Type B pancreatic cell (in vitro differentiated cells): ENCODE measurements around the gene NES. TPM values are rescaled to one million over a fixed set of nuclear protein-coding genes. Genes with fewer than 3 reads are reported as not detected.

Source experiments
- DNase-seq: peaks from one replicate; pipeline ENCODE4 v3.0.0; 2021; ENCODE audit warnings: mixed read lengths; ENCODE audit not compliant: unreplicated experiment; ENCODE audit errors: extremely low spot score
- H3K27ac Mint-ChIP-seq: 2 replicates; pipeline ENCODE4 v1.8.0; 2021; ENCODE audit warnings: mild to moderate bottlenecking, mixed read lengths
- H3K27me3 Mint-ChIP-seq: 2 replicates; pipeline ENCODE4 v1.8.0; 2021; ENCODE audit warnings: mixed read lengths
- H3K36me3 Mint-ChIP-seq: 2 replicates; pipeline ENCODE4 v1.8.0; 2021; ENCODE audit warnings: mixed read lengths
- H3K4me1 Mint-ChIP-seq: one replicate; pipeline ENCODE4 v1.8.0; 2021; ENCODE audit warnings: mixed read lengths; ENCODE audit not compliant: unreplicated experiment
- H3K4me3 Mint-ChIP-seq: 2 replicates; pipeline ENCODE4 v1.8.0; 2021; ENCODE audit warnings: mild to moderate bottlenecking, mixed read lengths
- H3K9me3 Mint-ChIP-seq: 2 replicates; pipeline ENCODE4 v1.8.0; 2021; ENCODE audit warnings: mixed read lengths
- total RNA-seq: library from RNA; stranded (reverse); gene quantifications from 2 replicates; pipeline ENCODE4 v1.2.1, GENCODE V29; 2021; ENCODE audit warnings: low replicate concordance
- TF ChIP-seq, protein P1 (sequence below): fragments of 200-600 bp; sonication (generic); conservative IDR thresholded peaks from 2 replicates; pipeline ENCODE4 v1.5.0; 2021; ENCODE audit warnings: antibody characterized with exemption, mild to moderate bottlenecking

The NES gene
- total RNA-seq, 1 donor from 2014 or later, result 125 TPM

DNA sequence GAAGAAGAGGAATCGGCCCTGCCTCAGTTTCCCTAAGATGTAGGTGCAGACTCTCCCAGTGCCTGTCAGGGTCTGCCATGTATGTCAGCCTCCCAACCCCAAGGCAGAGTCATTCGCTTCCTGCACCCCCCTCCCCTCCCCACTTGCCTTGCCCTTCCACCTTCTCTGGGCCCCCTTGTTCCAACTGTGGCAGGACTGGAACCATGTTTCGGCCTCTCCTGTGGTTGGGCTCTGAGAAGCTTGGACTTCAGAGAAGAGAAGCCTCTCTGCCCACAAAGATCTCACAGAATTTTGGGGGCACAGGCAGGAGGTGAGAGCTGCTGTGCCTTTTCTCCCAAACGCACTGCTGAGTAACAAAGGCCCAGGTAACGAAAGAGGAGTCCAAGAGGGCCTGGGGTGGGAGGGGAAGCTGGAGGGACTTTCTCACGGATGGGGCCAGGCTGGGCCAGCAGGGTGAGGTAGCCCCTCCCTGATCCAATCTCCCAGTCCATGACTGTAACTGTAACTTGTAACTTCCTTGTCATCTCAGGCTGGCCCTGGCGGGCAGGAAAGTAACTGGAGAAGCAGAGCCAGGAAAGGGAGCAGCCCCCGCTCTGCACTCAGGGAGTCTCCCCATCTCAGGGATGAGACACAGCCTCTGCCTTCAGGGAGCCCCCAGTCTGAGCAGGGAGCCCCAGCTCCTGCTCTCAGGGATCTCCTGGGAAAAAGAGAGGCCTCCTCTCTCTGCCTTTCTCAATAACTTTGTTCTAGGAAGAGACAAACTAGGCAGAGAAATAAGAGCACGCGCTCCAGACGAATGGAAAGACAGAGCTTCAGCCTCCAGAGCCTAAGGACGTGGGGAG, 16.9 kb upstream of the NES start:
- peaks cover 13% of the 10 kb centered on the region for H3K36me3 Mint-ChIP-seq
- no peak for DNase-seq
- H3K27ac Mint-ChIP-seq, result peak overlapping the region; percentile 94
- H3K9me3 Mint-ChIP-seq, result no peaks in the 10 kb centered on the region
- peak overlapping the region; percentile 73 for H3K4me3 Mint-ChIP-seq
- peaks cover 7% of the 10 kb centered on the region for H3K27me3 Mint-ChIP-seq
- peaks cover 73% of the 10 kb centered on the region for H3K4me1 Mint-ChIP-seq
- TF ChIP-seq, protein P1, sequence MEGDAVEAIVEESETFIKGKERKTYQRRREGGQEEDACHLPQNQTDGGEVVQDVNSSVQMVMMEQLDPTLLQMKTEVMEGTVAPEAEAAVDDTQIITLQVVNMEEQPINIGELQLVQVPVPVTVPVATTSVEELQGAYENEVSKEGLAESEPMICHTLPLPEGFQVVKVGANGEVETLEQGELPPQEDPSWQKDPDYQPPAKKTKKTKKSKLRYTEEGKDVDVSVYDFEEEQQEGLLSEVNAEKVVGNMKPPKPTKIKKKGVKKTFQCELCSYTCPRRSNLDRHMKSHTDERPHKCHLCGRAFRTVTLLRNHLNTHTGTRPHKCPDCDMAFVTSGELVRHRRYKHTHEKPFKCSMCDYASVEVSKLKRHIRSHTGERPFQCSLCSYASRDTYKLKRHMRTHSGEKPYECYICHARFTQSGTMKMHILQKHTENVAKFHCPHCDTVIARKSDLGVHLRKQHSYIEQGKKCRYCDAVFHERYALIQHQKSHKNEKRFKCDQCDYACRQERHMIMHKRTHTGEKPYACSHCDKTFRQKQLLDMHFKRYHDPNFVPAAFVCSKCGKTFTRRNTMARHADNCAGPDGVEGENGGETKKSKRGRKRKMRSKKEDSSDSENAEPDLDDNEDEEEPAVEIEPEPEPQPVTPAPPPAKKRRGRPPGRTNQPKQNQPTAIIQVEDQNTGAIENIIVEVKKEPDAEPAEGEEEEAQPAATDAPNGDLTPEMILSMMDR, result peak; percentile 37

DNA sequence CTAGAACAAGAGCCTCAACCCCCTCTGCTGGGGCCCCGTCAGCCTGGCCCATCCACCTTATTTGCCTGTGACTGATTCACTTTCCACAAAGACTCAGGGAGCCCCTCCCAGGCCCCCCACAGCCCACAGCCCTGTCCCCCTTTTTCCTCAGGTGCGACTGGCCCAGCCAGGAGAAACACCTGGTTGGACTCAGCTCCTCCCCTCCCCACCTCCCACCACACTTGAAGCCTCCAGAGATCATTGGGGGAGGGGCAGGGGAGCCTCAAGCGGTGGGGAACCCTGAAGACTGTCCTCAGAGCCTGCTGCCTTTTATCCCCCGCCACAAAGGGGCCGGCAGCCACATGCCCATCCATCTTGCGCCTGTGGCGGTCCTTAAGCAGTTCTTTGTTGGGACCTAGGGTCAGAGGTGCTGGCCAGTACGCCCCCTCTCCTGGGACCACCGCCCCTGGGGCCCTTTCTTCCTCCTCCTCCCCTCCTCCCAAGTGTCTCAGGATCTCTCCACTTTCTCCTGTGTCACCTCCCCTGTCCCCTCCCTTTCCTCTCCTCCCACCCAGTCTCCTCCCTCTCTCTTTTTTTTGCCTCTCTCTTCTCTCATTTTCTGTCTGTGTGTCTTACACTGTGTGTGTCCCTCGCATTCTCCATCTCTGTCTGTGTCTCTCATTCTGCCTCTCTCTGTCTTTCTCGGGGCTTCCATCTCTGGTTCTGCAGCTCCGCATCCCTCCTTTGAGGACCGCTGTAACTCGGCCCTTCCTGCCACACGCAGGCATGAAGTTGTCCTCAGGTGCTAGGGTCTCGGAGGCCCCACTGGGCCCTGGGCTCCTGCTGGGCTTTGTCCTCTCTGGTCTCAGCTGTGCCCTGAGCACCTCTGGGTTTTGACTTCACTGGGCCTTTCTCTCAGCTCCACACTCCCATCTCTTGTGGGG, 16.0 kb upstream of the NES start:
- Mint-ChIP-seq H3K27me3 (peaks cover 7% of the 10 kb centered on the region), H3K4me1 (peaks cover 72% of the 10 kb centered on the region), H3K9me3 (no peaks in the 10 kb centered on the region), H3K4me3 (peak overlapping the region; percentile 73), H3K27ac (peak overlapping the region; percentile 94), H3K36me3 (peaks cover 8% of the 10 kb centered on the region)
- no peak for DNase-seq
- TF ChIP-seq, protein P1, result no peak

DNA sequence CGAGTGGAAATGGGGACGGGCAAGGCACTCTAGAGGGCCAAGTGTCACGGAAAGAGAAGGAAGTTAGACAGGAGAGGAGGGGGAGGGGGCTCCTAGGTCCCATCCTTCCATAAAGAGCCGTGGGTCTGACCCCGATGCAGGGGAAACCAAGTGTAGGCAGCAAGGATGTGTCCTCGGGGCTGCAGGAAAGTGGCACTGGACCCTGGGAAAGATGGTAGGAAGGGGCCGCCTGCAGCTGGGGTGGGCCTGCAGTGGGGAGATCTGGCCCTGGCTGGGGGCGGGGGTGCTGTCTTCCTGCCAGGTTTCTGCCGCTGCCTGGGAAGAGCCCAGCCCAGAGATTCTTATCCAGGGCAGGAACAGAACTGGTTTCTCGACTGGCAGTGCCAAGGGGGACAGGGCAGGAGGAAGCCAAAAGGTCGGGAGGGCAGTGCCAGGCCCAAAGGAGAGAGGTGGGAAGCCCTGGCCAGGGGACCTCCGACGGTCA, 15.3 kb upstream of the NES start:
- DNase-seq, result no peak
- Mint-ChIP-seq H3K4me1 (peaks cover 67% of the 10 kb centered on the region), H3K4me3 (peak overlapping the region; percentile 73), H3K9me3 (no peaks in the 10 kb centered on the region), H3K27me3 (peaks cover 7% of the 10 kb centered on the region), H3K36me3 (peaks cover 1% of the 10 kb centered on the region), H3K27ac (peak overlapping the region; percentile 94)
- TF ChIP-seq, protein P1, result no peak

DNA sequence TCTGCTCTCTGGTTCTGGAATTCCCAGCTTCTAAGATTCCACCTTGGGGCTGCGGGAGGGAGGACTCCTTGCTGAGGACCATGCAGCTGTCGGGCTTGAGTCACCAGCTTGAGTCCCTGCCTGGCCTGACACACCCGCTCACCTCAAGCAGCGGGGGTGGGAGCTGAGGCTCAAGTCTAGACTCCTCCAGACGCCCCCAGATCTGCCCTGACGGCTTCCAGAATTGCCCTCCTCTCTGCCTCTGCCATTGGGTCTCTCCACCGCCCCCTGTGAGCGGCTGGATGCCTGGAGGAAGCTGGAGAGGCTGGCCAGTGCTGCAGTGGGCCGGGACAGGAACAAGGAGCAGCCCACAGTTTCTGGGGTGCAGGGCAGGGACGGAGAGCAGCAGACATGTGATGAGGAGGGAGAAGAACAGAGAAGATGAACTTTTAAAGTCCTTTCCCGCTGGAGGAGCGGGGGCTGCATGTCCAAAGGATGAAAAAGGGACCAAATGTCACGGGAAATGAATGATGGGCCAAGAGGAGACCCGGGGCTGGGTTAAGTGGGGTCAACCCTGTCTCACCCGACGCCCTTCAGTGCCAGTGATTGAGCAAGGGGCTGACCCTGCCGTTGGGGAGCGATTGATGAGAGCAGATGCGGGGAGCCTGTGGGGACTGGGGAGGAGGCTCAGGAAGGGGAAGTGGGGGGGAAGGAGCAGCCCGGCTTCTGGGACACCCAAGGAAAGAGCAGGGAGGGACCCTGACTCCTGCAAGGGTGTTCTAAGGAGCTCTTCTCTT, 14.6 kb upstream of the NES start:
- peaks cover 7% of the 10 kb centered on the region for H3K27me3 Mint-ChIP-seq
- peaks cover 60% of the 10 kb centered on the region for H3K4me1 Mint-ChIP-seq
- peak overlapping the region; percentile 73 for H3K4me3 Mint-ChIP-seq
- TF ChIP-seq, protein P1, result peak; percentile 34
- DNase-seq, result no peak
- no peaks in the 10 kb centered on the region for H3K9me3 Mint-ChIP-seq
- no peaks in the 10 kb centered on the region for H3K36me3 Mint-ChIP-seq
- H3K27ac Mint-ChIP-seq, result peak overlapping the region; percentile 94

DNA sequence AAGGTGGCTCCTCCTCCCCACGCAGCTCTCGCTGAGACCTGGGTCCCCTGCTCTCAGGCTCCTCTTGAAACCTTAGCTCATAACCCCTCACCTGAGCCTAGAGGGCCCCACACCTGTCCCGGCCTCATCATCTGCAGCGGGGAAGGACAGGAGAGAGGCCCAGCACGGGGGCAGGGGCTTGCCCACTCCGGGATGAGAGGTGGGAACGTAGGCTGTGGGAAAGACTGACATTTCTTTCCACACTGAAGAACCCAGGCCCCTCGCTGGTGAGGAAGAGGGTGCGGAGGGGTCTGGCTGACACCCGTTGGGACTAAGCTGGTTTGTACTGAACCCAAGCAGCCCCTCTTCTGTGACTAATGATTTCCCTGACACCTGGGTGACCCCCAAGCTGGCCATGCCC, 14.0 kb upstream of the NES start:
- TF ChIP-seq, protein P1, result no peak
- no peak for DNase-seq
- peaks cover 55% of the 10 kb centered on the region for H3K4me1 Mint-ChIP-seq
- peaks cover 7% of the 10 kb centered on the region for H3K27me3 Mint-ChIP-seq
- no peaks in the 10 kb centered on the region for H3K36me3 Mint-ChIP-seq
- no peaks in the 10 kb centered on the region for H3K9me3 Mint-ChIP-seq
- H3K27ac Mint-ChIP-seq, result peak overlapping the region; percentile 94
- H3K4me3 Mint-ChIP-seq, result peak overlapping the region; percentile 73
